Stimulated activated CD4-positive, alpha-beta T cell treated with anti-CD3 and anti-CD28 coated beads, TNF-alpha, amount 100 ng/mL, for 4 hours (primary cell): ENCODE results near the gene C2CD4C.
"Not testable (repeated sequence)": the region's sequence is repeated elsewhere in the genome, so short reads cannot be mapped to it uniquely, and the experiment has no call there.

Source experiments
- DNase-seq, 3 experiments: peaks; one replicate each; pipeline ENCODE4 v3.0.0-alpha.2; 2020; ENCODE audit warnings: low read depth in 3 of 3

The C2CD4C gene

GRCh38 chr19:438416-438958 is 29.5 kb upstream of the C2CD4C start:
- no peak for DNase-seq

- no peak for DNase-seq
These were observed 28.1 kb upstream of the C2CD4C start for GRCh38 chr19:437041-437440.

GRCh38 chr19:436413-436950 is 27.5 kb upstream of the C2CD4C start:
- no peak for DNase-seq

GRCh38 chr19:435707-436412 is 26.9 kb upstream of the C2CD4C start:
- no peak for DNase-seq

GRCh38 chr19:435056-435706 is 26.2 kb upstream of the C2CD4C start:
- DNase-seq = no peak

- DNase-seq = no peak
These were observed 25.4 kb upstream of the C2CD4C start for GRCh38 chr19:434152-434960.

GRCh38 chr19:430701-431100 is 21.8 kb upstream of the C2CD4C start:
- no peak for DNase-seq

GRCh38 chr19:428149-428548 is 19.2 kb upstream of the C2CD4C start:
- DNase-seq = no peak

GRCh38 chr19:427675-428074 is 18.7 kb upstream of the C2CD4C start:
- DNase-seq = not testable (repeated sequence)

GRCh38 chr19:426725-427445 is 17.9 kb upstream of the C2CD4C start:
- no peak for DNase-seq

- DNase-seq = no peak
These were observed 16.1 kb upstream of the C2CD4C start for GRCh38 chr19:425056-425455.

GRCh38 chr19:424546-424945 is 15.6 kb upstream of the C2CD4C start:
- no peak for DNase-seq

- DNase-seq = no peak
These were observed 14.9 kb upstream of the C2CD4C start for GRCh38 chr19:423691-424466.

- not testable (repeated sequence) for DNase-seq
These were observed 13.9 kb upstream of the C2CD4C start for GRCh38 chr19:422917-423226.

GRCh38 chr19:422213-422916 is 13.4 kb upstream of the C2CD4C start:
- no peak for DNase-seq

- DNase-seq = no peak
These were observed 11.0 kb upstream of the C2CD4C start for GRCh38 chr19:419721-420515.

GRCh38 chr19:418761-419671 is 10.1 kb upstream of the C2CD4C start:
- no peak for DNase-seq

- DNase-seq = no peak
These were observed 7.5 kb upstream of the C2CD4C start for GRCh38 chr19:416416-416815.
